Liver (tissue), 3 donors: Measurements from ENCODE around the gene NANOG.
"Not testable (repeated sequence)": the region's sequence is repeated elsewhere in the genome, so short reads cannot be mapped to it uniquely, and the experiment has no call there.

ENCODE experiments used
- FOXA1 ChIP-seq: IDR thresholded peaks from 2 replicates; pipeline ENCODE4 v1.6.1; 2016; ENCODE audit warnings: antibody characterized with exemption
- GABPA ChIP-seq, 2 donors: IDR thresholded peaks in 1 of 2; conservative IDR thresholded peaks in 1 of 2; 2 replicates each; pipeline ENCODE4 v1.6.1; 2016; ENCODE audit warnings: antibody characterized with exemption in 2 of 2, mild to moderate bottlenecking in 1 of 2, moderate library complexity in 1 of 2
- HNF4A ChIP-seq, 2 donors: conservative IDR thresholded peaks; 2 replicates each; pipeline ENCODE4 v1.6.1; 2016; ENCODE audit warnings: antibody characterized with exemption in 2 of 2, mild to moderate bottlenecking in 2 of 2
- HNF4G ChIP-seq: IDR thresholded peaks from 2 replicates; pipeline ENCODE4 v1.6.1; 2016; ENCODE audit warnings: antibody characterized with exemption
- JUND ChIP-seq, 2 donors: IDR thresholded peaks; 2 replicates each; pipeline ENCODE4 v1.6.1; 2016; ENCODE audit warnings: antibody characterized with exemption in 2 of 2
- RAD21 ChIP-seq, 2 donors: IDR thresholded peaks; 2 replicates each; pipeline ENCODE4 v1.6.1; 2016; ENCODE audit warnings: antibody characterized with exemption in 2 of 2, mild to moderate bottlenecking in 2 of 2
- SP1 ChIP-seq: IDR thresholded peaks from 2 replicates; pipeline ENCODE4 v1.6.1; 2018; ENCODE audit warnings: antibody characterized with exemption, mild to moderate bottlenecking
- TAF1 ChIP-seq: conservative IDR thresholded peaks from 2 replicates; pipeline ENCODE4 v1.6.1; 2016; ENCODE audit warnings: antibody characterized with exemption, mild to moderate bottlenecking
- YY1 ChIP-seq: IDR thresholded peaks from 2 replicates; pipeline ENCODE4 v1.6.1; 2016; ENCODE audit warnings: antibody characterized with exemption, mild to moderate bottlenecking
- TF ChIP-seq, protein P1 (sequence below): fragments of 150-350 bp; IDR thresholded peaks from 2 replicates; pipeline ENCODE4 v1.5.1; 2017; ENCODE audit warnings: improper control_type of control experiment, low read depth, low read length; ENCODE audit not compliant: missing input control
- TF ChIP-seq, protein P2 (sequence below): IDR thresholded peaks from 2 replicates; pipeline ENCODE4 v1.6.1; 2016; ENCODE audit warnings: antibody characterized with exemption, mild to moderate bottlenecking
- TF ChIP-seq, protein P3 (sequence below): IDR thresholded peaks from 2 replicates; pipeline ENCODE4 v1.6.1; 2016; ENCODE audit warnings: antibody characterized with exemption
- TF ChIP-seq, protein P4 (sequence below): IDR thresholded peaks from 2 replicates; pipeline ENCODE4 v1.6.1; 2016; ENCODE audit warnings: antibody characterized with exemption
- TF ChIP-seq, protein P5 (sequence below): IDR thresholded peaks from 2 replicates; pipeline ENCODE4 v1.6.1; 2016; ENCODE audit warnings: antibody characterized with exemption
- donor health status: healthy.
- donor health status: healthy.

DNA sequence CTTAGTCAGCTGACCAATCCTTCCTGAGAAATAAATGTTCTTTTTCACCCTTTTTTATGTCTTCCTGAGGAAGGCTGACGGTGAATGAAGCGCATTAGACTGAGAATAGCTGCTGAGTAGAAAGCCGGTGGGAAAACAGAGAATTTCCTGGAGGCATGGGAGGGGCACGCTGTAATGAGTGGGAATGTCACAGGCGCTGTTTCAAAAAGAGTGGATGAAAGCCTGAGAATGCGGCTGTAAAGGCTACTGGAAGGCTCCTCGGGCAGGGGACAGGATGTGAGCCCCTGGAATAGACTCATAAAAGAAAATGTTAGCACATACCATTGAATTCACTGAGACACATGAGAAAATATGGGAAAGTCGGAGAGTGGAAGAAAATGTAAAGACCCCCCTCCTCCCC, 53.9 kb downstream of the NANOG start:
- TF ChIP-seq RAD21 (IDR thresholded peaks at IDR 0.05); YY1; TAF1; SP1; FOXA1; JUND (IDR thresholded peaks at IDR 0.05); HNF4G; GABPA (IDR thresholded peaks at IDR 0.05 in 1 of 2, conservative IDR thresholded peaks at IDR 0.05 in 1 of 2); HNF4A (conservative IDR thresholded peaks at IDR 0.05): not testable (repeated sequence)
- TF ChIP-seq, protein P1, sequence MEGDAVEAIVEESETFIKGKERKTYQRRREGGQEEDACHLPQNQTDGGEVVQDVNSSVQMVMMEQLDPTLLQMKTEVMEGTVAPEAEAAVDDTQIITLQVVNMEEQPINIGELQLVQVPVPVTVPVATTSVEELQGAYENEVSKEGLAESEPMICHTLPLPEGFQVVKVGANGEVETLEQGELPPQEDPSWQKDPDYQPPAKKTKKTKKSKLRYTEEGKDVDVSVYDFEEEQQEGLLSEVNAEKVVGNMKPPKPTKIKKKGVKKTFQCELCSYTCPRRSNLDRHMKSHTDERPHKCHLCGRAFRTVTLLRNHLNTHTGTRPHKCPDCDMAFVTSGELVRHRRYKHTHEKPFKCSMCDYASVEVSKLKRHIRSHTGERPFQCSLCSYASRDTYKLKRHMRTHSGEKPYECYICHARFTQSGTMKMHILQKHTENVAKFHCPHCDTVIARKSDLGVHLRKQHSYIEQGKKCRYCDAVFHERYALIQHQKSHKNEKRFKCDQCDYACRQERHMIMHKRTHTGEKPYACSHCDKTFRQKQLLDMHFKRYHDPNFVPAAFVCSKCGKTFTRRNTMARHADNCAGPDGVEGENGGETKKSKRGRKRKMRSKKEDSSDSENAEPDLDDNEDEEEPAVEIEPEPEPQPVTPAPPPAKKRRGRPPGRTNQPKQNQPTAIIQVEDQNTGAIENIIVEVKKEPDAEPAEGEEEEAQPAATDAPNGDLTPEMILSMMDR, result not testable (repeated sequence)
- TF ChIP-seq, protein P2, sequence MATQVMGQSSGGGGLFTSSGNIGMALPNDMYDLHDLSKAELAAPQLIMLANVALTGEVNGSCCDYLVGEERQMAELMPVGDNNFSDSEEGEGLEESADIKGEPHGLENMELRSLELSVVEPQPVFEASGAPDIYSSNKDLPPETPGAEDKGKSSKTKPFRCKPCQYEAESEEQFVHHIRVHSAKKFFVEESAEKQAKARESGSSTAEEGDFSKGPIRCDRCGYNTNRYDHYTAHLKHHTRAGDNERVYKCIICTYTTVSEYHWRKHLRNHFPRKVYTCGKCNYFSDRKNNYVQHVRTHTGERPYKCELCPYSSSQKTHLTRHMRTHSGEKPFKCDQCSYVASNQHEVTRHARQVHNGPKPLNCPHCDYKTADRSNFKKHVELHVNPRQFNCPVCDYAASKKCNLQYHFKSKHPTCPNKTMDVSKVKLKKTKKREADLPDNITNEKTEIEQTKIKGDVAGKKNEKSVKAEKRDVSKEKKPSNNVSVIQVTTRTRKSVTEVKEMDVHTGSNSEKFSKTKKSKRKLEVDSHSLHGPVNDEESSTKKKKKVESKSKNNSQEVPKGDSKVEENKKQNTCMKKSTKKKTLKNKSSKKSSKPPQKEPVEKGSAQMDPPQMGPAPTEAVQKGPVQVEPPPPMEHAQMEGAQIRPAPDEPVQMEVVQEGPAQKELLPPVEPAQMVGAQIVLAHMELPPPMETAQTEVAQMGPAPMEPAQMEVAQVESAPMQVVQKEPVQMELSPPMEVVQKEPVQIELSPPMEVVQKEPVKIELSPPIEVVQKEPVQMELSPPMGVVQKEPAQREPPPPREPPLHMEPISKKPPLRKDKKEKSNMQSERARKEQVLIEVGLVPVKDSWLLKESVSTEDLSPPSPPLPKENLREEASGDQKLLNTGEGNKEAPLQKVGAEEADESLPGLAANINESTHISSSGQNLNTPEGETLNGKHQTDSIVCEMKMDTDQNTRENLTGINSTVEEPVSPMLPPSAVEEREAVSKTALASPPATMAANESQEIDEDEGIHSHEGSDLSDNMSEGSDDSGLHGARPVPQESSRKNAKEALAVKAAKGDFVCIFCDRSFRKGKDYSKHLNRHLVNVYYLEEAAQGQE, result not testable (repeated sequence)
- TF ChIP-seq, protein P3, sequence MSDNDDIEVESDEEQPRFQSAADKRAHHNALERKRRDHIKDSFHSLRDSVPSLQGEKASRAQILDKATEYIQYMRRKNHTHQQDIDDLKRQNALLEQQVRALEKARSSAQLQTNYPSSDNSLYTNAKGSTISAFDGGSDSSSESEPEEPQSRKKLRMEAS, result not testable (repeated sequence)
- TF ChIP-seq, protein P4, sequence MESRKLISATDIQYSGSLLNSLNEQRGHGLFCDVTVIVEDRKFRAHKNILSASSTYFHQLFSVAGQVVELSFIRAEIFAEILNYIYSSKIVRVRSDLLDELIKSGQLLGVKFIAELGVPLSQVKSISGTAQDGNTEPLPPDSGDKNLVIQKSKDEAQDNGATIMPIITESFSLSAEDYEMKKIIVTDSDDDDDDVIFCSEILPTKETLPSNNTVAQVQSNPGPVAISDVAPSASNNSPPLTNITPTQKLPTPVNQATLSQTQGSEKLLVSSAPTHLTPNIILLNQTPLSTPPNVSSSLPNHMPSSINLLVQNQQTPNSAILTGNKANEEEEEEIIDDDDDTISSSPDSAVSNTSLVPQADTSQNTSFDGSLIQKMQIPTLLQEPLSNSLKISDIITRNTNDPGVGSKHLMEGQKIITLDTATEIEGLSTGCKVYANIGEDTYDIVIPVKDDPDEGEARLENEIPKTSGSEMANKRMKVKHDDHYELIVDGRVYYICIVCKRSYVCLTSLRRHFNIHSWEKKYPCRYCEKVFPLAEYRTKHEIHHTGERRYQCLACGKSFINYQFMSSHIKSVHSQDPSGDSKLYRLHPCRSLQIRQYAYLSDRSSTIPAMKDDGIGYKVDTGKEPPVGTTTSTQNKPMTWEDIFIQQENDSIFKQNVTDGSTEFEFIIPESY, result not testable (repeated sequence)
- TF ChIP-seq, protein P5, sequence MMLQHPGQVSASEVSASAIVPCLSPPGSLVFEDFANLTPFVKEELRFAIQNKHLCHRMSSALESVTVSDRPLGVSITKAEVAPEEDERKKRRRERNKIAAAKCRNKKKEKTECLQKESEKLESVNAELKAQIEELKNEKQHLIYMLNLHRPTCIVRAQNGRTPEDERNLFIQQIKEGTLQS, result not testable (repeated sequence)
